ENCODE measurements around the gene FLNB. TPM values are rescaled to one million over a fixed set of nuclear protein-coding genes. Genes with fewer than 3 reads are reported as not detected.

FLNB gene
- total and polyA plus RNA-seq, 2 of the 13 experiments (the other 11 are each of a cell fraction or from before 2014, with no cell fraction given): 106 to 130 TPM

DNA sequence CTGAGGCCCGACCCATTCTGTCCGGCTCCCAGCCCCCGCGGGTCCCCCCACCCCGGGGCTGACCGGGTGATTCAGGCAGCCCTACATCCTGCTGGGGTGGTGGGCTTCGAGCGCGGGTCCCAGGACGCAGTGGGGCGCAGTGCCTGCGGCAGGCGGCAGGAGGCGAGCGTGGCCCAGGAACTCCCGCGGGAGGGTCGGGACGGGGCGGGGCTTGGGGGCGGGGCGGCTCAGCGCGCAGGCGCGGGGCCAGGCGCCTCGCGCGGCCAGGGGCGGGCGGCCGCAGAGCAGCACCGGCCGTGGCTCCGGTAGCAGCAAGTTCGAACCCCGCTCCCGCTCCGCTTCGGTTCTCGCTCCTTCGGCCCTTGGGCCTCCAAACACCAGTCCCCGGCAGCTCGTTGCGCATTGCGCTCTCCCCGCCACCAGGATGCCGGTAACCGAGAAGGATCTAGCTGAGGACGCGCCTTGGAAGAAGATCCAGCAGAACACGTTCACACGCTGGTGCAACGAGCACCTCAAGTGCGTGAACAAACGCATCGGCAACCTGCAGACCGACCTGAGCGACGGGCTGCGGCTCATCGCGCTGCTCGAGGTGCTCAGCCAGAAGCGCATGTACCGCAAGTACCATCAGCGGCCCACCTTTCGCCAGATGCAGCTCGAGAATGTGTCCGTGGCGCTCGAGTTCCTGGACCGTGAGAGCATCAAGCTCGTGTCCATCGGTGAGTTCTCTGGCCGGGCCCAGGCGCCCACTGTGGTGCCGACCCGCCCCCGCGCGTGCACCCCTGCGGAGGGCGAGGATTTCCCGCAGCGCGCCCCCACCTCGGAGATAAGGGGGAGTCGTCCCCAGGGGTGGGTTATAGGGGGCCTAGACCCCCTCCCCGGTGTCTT lies at the start of gene FLNB (continued):
- TF ChIP-seq, protein P1, sequence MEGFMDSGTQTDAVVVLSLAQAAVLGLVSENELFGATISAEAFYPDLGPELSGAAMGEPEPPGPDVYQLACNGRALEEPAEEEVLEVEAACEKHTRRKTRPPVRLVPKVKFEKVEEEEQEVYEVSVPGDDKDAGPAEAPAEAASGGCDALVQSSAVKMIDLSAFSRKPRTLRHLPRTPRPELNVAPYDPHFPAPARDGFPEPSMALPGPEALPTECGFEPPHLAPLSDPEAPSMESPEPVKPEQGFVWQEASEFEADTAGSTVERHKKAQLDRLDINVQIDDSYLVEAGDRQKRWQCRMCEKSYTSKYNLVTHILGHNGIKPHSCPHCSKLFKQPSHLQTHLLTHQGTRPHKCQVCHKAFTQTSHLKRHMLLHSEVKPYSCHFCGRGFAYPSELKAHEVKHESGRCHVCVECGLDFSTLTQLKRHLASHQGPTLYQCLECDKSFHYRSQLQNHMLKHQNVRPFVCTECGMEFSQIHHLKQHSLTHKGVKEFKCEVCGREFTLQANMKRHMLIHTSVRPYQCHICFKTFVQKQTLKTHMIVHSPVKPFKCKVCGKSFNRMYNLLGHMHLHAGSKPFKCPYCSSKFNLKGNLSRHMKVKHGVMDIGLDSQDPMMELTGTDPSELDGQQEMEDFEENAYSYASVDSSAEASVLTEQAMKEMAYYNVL (CRISPR knock-in tag; IDR thresholded peaks at IDR 0.05; ENCODE audit: borderline replicate concordance): peak; percentile 28; the same call in 1 of the 2 replicates
- TF ChIP-seq RBM22 (optimal IDR thresholded peaks at IDR 0.05; ENCODE audit: low read length) (no peak), ZNF484 (CRISPR knock-in tag; IDR thresholded peaks at IDR 0.05; ENCODE audit: borderline replicate concordance, low read depth) (0 out of 2 replicates have a peak, but pooled peaks have one; percentile 57), ZNF383 (CRISPR knock-in tag; IDR thresholded peaks at IDR 0.05; ENCODE audit: borderline replicate concordance) (no peak), ZNF775 (CRISPR knock-in tag; IDR thresholded peaks at IDR 0.05; ENCODE audit: borderline replicate concordance) (no peak), PAX8 (CRISPR knock-in tag; IDR thresholded peaks at IDR 0.05; ENCODE audit: borderline replicate concordance) (0 out of 2 replicates have a peak, but pooled peaks have one; percentile 37), RBFOX2 (IDR thresholded peaks at IDR 0.05; ENCODE audit: low read depth, low read length) (peak; percentile 80), ZNF207 (IDR thresholded peaks at IDR 0.05; ENCODE audit: borderline replicate concordance) (no peak), GATAD2A (CRISPR knock-in tag; IDR thresholded peaks at IDR 0.05) (no peak), PLRG1 (conservative IDR thresholded peaks at IDR 0.05) (no peak), GABPA (IDR thresholded peaks at IDR 0.05; ENCODE audit: low read depth, low read length) (no peak), GABPA (CRISPR knock-in tag; IDR thresholded peaks at IDR 0.05; ENCODE audit: low read depth) (no peak), KDM4B (CRISPR knock-in tag; IDR thresholded peaks at IDR 0.05) (peak; percentile 62; the same call in 1 of the 2 replicates), NFKBIZ (CRISPR knock-in tag; IDR thresholded peaks at IDR 0.05) (no peak), JARID2 (CRISPR knock-in tag; IDR thresholded peaks at IDR 0.05; ENCODE audit: insufficient replicate concordance) (peak; percentile 62), SETDB1 (CRISPR knock-in tag; IDR thresholded peaks at IDR 0.05; ENCODE audit: borderline replicate concordance) (no peak), FOXP1 (IDR thresholded peaks at IDR 0.05) (no peak), FOXP1 (CRISPR knock-in tag; IDR thresholded peaks at IDR 0.05) (no peak), ZNF468 (CRISPR knock-in tag; IDR thresholded peaks at IDR 0.05) (no peak), SMAD3 (CRISPR knock-in tag; IDR thresholded peaks at IDR 0.05) (peak; percentile 62; the same call in 1 of the 2 replicates), RBAK (CRISPR knock-in tag; IDR thresholded peaks at IDR 0.05) (no peak)
- TF ChIP-seq, protein P2, sequence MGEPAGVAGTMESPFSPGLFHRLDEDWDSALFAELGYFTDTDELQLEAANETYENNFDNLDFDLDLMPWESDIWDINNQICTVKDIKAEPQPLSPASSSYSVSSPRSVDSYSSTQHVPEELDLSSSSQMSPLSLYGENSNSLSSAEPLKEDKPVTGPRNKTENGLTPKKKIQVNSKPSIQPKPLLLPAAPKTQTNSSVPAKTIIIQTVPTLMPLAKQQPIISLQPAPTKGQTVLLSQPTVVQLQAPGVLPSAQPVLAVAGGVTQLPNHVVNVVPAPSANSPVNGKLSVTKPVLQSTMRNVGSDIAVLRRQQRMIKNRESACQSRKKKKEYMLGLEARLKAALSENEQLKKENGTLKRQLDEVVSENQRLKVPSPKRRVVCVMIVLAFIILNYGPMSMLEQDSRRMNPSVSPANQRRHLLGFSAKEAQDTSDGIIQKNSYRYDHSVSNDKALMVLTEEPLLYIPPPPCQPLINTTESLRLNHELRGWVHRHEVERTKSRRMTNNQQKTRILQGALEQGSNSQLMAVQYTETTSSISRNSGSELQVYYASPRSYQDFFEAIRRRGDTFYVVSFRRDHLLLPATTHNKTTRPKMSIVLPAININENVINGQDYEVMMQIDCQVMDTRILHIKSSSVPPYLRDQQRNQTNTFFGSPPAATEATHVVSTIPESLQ (CRISPR knock-in tag; conservative IDR thresholded peaks at IDR 0.05): no peak
- TF ChIP-seq, protein P3, sequence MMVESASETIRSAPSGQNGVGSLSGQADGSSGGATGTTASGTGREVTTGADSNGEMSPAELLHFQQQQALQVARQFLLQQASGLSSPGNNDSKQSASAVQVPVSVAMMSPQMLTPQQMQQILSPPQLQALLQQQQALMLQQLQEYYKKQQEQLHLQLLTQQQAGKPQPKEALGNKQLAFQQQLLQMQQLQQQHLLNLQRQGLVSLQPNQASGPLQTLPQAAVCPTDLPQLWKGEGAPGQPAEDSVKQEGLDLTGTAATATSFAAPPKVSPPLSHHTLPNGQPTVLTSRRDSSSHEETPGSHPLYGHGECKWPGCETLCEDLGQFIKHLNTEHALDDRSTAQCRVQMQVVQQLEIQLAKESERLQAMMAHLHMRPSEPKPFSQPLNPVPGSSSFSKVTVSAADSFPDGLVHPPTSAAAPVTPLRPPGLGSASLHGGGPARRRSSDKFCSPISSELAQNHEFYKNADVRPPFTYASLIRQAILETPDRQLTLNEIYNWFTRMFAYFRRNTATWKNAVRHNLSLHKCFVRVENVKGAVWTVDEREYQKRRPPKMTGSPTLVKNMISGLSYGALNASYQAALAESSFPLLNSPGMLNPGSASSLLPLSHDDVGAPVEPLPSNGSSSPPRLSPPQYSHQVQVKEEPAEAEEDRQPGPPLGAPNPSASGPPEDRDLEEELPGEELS (CRISPR knock-in tag; IDR thresholded peaks at IDR 0.05): no peak; the same call in 1 of the 2 replicates
- TF ChIP-seq, protein P4, sequence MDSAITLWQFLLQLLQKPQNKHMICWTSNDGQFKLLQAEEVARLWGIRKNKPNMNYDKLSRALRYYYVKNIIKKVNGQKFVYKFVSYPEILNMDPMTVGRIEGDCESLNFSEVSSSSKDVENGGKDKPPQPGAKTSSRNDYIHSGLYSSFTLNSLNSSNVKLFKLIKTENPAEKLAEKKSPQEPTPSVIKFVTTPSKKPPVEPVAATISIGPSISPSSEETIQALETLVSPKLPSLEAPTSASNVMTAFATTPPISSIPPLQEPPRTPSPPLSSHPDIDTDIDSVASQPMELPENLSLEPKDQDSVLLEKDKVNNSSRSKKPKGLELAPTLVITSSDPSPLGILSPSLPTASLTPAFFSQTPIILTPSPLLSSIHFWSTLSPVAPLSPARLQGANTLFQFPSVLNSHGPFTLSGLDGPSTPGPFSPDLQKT (CRISPR knock-in tag; IDR thresholded peaks at IDR 0.05; ENCODE audit: borderline replicate concordance): no peak
